NCI-H128 (cell line): Measurements from ENCODE around the gene POMT1.
"Not testable (repeated sequence)": the region's sequence is repeated elsewhere in the genome, so short reads cannot be mapped to it uniquely, and the experiment has no call there.

Experiments used
- DNase-seq: peaks from one replicate; lab custom pipeline; 2025; ENCODE audit not compliant: unreplicated experiment; lab: John Stamatoyannopoulos, UW

The POMT1 gene

GRCh38 chr9:131492070-131492469 lies 10.6 kb upstream of the POMT1 start:
- DNase-seq = no peak

GRCh38 chr9:131494296-131494870 lies 8.3 kb upstream of the POMT1 start:
- DNase-seq = no peak

GRCh38 chr9:131495785-131496184 lies 6.9 kb upstream of the POMT1 start:
- DNase-seq = no peak

- no peak for DNase-seq
Measured at GRCh38 chr9:131496844-131497405, 5.8 kb upstream of the POMT1 start.

- no peak for DNase-seq
Measured at GRCh38 chr9:131499254-131499767, 3.4 kb upstream of the POMT1 start.

GRCh38 chr9:131500377-131500776 lies 2.3 kb upstream of the POMT1 start:
- no peak for DNase-seq

GRCh38 chr9:131500939-131501541 lies 1.7 kb upstream of the POMT1 start:
- no peak for DNase-seq

- no peak for DNase-seq
Measured at GRCh38 chr9:131503626-131504465, 1.1 kb downstream of the POMT1 start.

- DNase-seq = no peak
Measured at GRCh38 chr9:131505012-131505411, 2.3 kb downstream of the POMT1 start.

GRCh38 chr9:131511416-131511815 lies 8.7 kb downstream of the POMT1 start:
- DNase-seq = no peak

- DNase-seq = no peak
Measured at GRCh38 chr9:131511880-131512279, 9.2 kb downstream of the POMT1 start.

- DNase-seq = no peak
Measured at GRCh38 chr9:131513177-131513576, 10.5 kb downstream of the POMT1 start.

GRCh38 chr9:131515559-131516031 lies 12.9 kb downstream of the POMT1 start:
- not testable (repeated sequence) for DNase-seq

GRCh38 chr9:131516100-131516499 lies 13.4 kb downstream of the POMT1 start:
- DNase-seq = no peak

GRCh38 chr9:131516930-131517329 lies 14.2 kb downstream of the POMT1 start:
- DNase-seq = no peak

- no peak for DNase-seq
Measured at GRCh38 chr9:131517761-131518190, 15.1 kb downstream of the POMT1 start.

- DNase-seq = no peak
Measured at GRCh38 chr9:131518553-131518952, 15.8 kb downstream of the POMT1 start.

- DNase-seq = no peak
Measured at GRCh38 chr9:131520503-131520902, 17.8 kb downstream of the POMT1 start.

GRCh38 chr9:131521203-131521602 lies 18.5 kb downstream of the POMT1 start:
- DNase-seq = no peak

- no peak for DNase-seq
Measured at GRCh38 chr9:131521822-131522221, 19.1 kb downstream of the POMT1 start.

GRCh38 chr9:131522257-131523085 lies 19.8 kb downstream of the POMT1 start:
- DNase-seq = no peak
